Psoas muscle (tissue), 8 donors: ENCODE data around the gene PARD6B. TPM values are rescaled to one million over a fixed set of nuclear protein-coding genes. Genes with fewer than 3 reads are reported as not detected.
A peak's percentile ranks its signal among the peaks of the same experiment; 100 is the strongest.

Source experiments
- ATAC-seq, 4 donors: fragments of 200-7000 bp; cut with Tn5 transposase; one replicate each; pipeline ENCODE4 v1.9.1; 2020; ENCODE audit warnings: moderate library complexity in 3 of 4, mild to moderate bottlenecking in 2 of 4
- DNase-seq, 2 donors: peaks; one replicate each; pipeline ENCODE4 v3.0.0-alpha.2; 2020
- H3K27ac ChIP-seq: fragments of 200-600 bp; one replicate; pipeline ENCODE4 v1.8.0; 2022
- H3K27me3 ChIP-seq, 3 donors: fragments of 200-600 bp in 1 of 3; one replicate each; pipeline versions ENCODE4 v1.6.1 to v1.8.0; 2013 to 2022; ENCODE audit warnings: low read length in 2 of 3, mild to moderate bottlenecking in 2 of 3, moderate library complexity in 1 of 3; ENCODE audit not compliant: insufficient read depth in 3 of 3
- H3K36me3 ChIP-seq, 2 donors: fragments of 200-600 bp in 1 of 2; one replicate each; pipeline versions ENCODE4 v1.6.1 to v1.8.0; 2013 to 2022; ENCODE audit warnings: low read depth in 1 of 2, mild to moderate bottlenecking in 1 of 2, moderate library complexity in 1 of 2; ENCODE audit not compliant: insufficient read depth in 1 of 2
- H3K4me1 ChIP-seq: fragments of 200-600 bp; one replicate; pipeline ENCODE4 v1.8.0; 2022
- H3K4me3 ChIP-seq: fragments of 200-600 bp; one replicate; pipeline ENCODE4 v1.8.0; 2022; ENCODE audit warnings: mild to moderate bottlenecking
- H3K9me3 ChIP-seq: fragments of 200-600 bp; one replicate; pipeline ENCODE4 v1.8.0; 2022
- WGBS, 3 donors: extraction: QIAGEN DNeasy Blood & Tissue Kit; methylation state at CpG; one replicate each; pipeline versions ENCODE4 v1.1.6 to v1.1.7; 2013; 5-methylcytosine and 5-hydroxymethylcytosine counted together
- intact Hi-C, 2 donors: fragments of 100-400 bp; cut with DNase I; formaldehyde crosslinking; loops; one replicate each; pipeline versions ENCODE4 v1.11.0 to v1.14.2; 2022
- polyA plus RNA-seq, 3 donors: library from polyadenylated mRNA; stranded (reverse); fragments of 200-250 nt; gene quantifications; one replicate each; pipeline ENCODE4 v1.2.3, GENCODE V29; 2013
- total RNA-seq, 4 donors: library from RNA; stranded (reverse); fragmentation: NEBNext Ultra II Directional in 2 of 4; extraction: Animal tissue kit (Norgen Biotek cat#: 25700) in 2 of 4; gene quantifications; one replicate each; pipeline versions ENCODE4 v1.2.1 to v1.2.4, GENCODE V29; 2021 to 2023
- TF ChIP-seq, protein P1 (sequence below): fragments of 200-600 bp; IDR thresholded peaks from one replicate; pipeline ENCODE4 v1.8.0; 2022; ENCODE audit warnings: antibody characterized with exemption
- donor health status: healthy with polysubstance abuse.
- donor health status: DM: no; HTN: no; CAD: no; lungs with moderate emphysema.
- donor health status: Bipolar disorder and iron deficiency.
- donor health status: healthy.
- donor health status: DM: yes; HTN: yes; CAD: no.
- donor health status: DM: no; HTN: no; CAD: no.
- donor health status: DM: no; HTN: no; CAD: no.
- donor health status: DM: yes; HTN: yes; CAD: no.

PARD6B gene
- total and polyA plus RNA-seq, 7 donors, result 0.27 to 5.0 (median 0.97) TPM

DNA sequence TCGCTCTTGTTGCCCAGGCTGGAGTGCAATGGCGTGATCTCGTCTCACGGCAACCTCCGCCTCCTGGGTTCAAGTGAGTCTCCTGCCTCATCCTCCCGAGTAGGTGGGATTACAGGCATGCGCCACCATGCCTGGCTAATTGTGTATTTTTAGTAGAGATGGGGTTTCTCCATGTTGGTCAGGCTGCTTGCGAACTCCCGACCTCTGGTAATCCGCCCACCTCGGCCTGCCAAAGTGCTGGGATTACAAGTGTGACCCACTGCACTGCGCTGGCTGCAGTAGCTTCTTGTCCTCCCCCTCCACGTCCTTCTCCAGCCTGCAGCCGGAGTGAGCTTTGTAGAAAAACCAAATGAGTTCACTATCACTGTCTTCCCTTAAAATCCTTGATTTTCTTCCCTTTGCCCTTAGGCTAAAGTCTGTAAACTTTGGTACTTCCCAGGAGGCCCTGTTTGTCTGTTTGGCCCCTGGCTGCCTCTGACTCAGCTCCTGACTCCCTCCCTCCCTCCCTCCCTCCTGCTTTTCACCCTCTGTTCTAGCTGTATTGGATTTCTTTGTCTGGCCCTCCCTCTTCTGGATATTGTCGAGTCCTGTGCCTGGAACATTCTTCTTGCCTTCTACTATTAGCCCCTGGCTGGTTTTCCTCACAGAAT lies 12.9 kb downstream of the PARD6B start:
- 24 to 40% (median 28%) methylated on average over 15 of the region's 15 CpGs for WGBS, 3 donors
- intact Hi-C loops, result loop anchor here in 1 of 2 donors (10.0 kb wide), 2 partner anchors 119 to 559 kb away; no protein-coding TSS in a partner anchor
- TF ChIP-seq, protein P1, sequence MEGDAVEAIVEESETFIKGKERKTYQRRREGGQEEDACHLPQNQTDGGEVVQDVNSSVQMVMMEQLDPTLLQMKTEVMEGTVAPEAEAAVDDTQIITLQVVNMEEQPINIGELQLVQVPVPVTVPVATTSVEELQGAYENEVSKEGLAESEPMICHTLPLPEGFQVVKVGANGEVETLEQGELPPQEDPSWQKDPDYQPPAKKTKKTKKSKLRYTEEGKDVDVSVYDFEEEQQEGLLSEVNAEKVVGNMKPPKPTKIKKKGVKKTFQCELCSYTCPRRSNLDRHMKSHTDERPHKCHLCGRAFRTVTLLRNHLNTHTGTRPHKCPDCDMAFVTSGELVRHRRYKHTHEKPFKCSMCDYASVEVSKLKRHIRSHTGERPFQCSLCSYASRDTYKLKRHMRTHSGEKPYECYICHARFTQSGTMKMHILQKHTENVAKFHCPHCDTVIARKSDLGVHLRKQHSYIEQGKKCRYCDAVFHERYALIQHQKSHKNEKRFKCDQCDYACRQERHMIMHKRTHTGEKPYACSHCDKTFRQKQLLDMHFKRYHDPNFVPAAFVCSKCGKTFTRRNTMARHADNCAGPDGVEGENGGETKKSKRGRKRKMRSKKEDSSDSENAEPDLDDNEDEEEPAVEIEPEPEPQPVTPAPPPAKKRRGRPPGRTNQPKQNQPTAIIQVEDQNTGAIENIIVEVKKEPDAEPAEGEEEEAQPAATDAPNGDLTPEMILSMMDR, result peak; percentile 16
- no peaks in the 10 kb centered on the region for H3K36me3 ChIP-seq
- peak overlapping the region; percentile 92 for H3K27ac ChIP-seq
- H3K4me3 ChIP-seq, result peak overlapping the region; percentile 26
- no peaks in the 10 kb centered on the region for H3K27me3 ChIP-seq
- H3K9me3 ChIP-seq, result no peaks in the 10 kb centered on the region
- ATAC-seq, result peak; percentile 92 to 94 (median 93)
- peak; percentile 67 to 87 for DNase-seq
- peaks cover 21% of the 10 kb centered on the region for H3K4me1 ChIP-seq

DNA sequence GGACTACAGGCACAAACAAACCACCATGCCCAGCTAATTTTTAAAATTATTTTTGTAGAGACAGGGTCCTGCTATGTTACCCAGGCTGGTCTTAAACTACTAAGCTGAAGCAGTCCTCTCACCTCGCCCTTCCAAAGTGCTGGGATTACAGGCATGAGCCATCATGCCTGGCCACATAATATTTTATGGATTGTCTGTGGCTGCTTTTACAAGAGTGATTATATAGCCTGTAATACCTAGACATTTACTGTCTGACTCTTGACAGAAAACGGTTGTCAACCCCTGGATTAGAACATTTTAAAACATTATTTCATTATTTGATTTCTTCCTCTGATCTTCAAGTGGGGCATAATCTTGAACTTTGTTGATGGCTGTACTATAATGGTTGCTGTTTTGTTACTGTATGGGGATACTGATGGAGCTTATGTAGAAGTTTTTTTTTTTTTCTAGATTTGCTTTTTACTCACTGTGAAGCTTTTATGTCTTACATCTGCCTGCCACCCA lies 14.3 kb downstream of the PARD6B start:
- intact Hi-C loops, result loop anchor here (5.0 to 10.0 kb wide), 3 partner anchors 83 to 561 kb away; no protein-coding TSS in a partner anchor
- Histone ChIP-seq H3K9me3 (no peaks in the 10 kb centered on the region), H3K27ac (peak overlapping the region; percentile 92), H3K36me3 (no peaks in the 10 kb centered on the region), H3K4me1 (peaks cover 21% of the 10 kb centered on the region), H3K27me3 (no peaks in the 10 kb centered on the region), H3K4me3 (no peak overlapping the region)
- 86 to 95% (median 89%) methylated on average over 2 of the region's 2 CpGs for WGBS, 3 donors
- no peak for ATAC-seq
- TF ChIP-seq, protein P1, result no peak
- no peak for DNase-seq

DNA sequence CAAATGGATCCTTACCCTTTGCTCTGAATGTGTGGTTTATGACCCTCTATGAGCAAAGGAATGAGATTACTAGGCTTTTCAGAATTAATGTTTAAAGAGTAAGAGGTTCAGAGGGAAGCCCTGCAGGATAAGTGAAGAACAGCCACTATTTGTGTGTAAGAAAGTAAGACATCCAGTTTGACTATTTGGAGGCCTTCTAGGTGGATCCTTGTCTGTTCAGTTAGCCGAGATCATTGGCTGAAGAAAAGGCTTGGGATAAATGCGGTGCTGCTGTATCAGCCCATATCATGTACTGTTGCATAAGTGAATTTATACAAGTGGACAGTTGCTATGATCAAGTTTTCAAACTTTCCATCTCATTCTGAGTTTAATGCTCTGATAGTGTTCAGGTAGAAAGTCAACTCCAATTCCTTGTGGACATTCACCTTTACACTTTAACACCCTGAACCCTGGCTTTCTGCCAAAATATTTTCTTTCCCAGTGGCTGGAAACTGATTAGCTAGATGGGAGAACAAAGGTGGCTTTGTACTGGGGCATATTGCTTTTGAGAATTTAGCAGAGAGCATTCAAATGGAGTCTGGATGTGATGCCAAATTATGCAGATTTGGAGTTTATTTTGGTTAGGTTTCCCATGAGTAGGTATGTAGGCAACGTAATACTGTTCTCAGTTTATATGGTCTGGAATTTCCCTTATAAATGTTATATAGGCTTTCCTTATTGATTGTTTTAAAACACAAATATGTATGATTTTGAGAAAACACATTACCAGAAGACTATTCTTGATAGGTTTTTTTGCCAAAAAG lies 15.0 kb downstream of the PARD6B start:
- DNase-seq, result no peak
- TF ChIP-seq, protein P1, result no peak
- Histone ChIP-seq H3K4me1 (peaks cover 21% of the 10 kb centered on the region), H3K9me3 (no peaks in the 10 kb centered on the region), H3K4me3 (no peak overlapping the region), H3K36me3 (no peaks in the 10 kb centered on the region), H3K27ac (peak overlapping the region; percentile 92), H3K27me3 (no peaks in the 10 kb centered on the region)
- intact Hi-C loops, result loop anchor here (5.0 to 10.0 kb wide), 3 partner anchors 84 to 562 kb away; no protein-coding TSS in a partner anchor
- WGBS, 3 donors, result 33 to 79% (median 43%) methylated on average over 3 of the region's 3 CpGs
- no peak for ATAC-seq

DNA sequence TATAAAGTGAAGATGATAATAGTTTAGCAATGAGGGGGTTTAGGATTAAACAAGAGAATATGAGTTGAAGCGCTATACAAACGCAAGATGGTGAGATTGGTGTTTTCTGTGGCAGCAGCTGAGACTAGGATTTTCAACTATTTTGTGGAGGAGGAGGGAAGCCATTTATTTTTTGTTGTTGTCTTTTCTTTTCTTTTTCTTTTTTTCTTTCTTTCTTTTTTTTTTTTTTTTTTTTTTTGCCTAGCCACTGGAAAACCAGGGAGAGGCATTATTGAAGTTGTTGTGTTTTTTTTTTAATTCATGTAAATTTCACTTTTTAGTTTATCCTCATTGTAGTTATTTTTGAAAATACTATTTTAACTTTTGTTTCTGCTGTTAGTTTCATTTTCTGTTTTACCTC lies 15.9 kb downstream of the PARD6B start:
- intact Hi-C loops, result loop anchor here (5.0 to 10.0 kb wide), 3 partner anchors 85 to 562 kb away; no protein-coding TSS in a partner anchor
- TF ChIP-seq, protein P1, result no peak
- no peak for DNase-seq
- Histone ChIP-seq H3K27me3 (no peaks in the 10 kb centered on the region), H3K9me3 (no peaks in the 10 kb centered on the region), H3K36me3 (no peaks in the 10 kb centered on the region), H3K4me1 (peaks cover 21% of the 10 kb centered on the region), H3K27ac (no peak overlapping the region), H3K4me3 (no peak overlapping the region)
- 95 to 98% (median 97%) methylated on average over 2 of the region's 2 CpGs for WGBS, 3 donors
- ATAC-seq, result no peak
